Breast epithelium (tissue), 3 donors: ENCODE results near the gene ZNF223.

ENCODE experiments used
- POLR2A ChIP-seq: fragments of 450-650 bp; IDR thresholded peaks from one replicate; pipeline ENCODE4 v1.6.1; 2016; ENCODE audit warnings: antibody characterized with exemption, mild to moderate bottlenecking, moderate library complexity
- TF ChIP-seq, protein P1 (sequence below), 3 donors: fragments of 450-650 bp; IDR thresholded peaks; one replicate each; pipeline ENCODE4 v1.5.1; 2016 to 2017; ENCODE audit warnings: antibody characterized with exemption in 3 of 3, mild to moderate bottlenecking in 3 of 3, moderate library complexity in 3 of 3

DNA sequence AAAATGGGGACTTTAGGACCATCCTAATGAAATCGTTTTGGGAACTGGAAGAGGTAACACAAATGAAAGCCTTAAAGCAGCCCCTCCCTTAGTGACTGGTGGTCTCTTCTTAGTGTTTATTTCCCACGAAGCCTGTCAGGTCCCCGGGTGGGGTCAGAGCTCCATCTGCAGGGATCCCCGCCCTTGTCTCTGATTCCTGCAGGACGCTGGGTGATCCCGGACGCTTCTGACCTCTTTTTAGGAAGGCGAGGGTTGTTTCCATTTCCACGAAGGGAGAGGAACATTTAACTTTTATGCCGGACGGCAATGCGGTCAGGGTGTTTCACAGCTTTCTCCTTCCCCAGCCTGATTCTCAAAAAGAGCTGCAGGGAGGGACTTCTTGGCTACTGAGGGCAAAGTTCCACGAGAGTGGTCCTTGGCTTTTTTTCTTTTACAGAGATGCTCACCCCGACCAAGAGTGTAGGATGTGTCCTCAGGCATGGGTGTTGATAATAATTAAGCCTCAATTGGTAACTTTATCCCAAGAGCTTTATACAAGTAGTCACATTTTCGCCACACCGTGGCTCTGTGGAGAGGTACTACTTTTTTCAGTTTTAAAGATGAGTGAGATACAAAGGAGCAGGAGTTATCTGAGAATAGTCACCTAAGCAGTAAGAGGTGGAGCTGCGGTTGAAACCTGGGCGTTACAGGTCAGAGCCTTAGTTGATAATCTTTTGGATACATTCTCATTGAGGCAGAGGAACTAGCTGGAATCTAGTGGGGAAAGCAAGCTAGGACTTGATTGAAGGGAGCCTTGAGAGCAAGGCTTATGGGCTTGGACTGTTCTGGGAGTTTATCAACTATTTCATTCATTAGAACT, 20.9 kb downstream of the ZNF223 start:
- TF ChIP-seq, protein P1, sequence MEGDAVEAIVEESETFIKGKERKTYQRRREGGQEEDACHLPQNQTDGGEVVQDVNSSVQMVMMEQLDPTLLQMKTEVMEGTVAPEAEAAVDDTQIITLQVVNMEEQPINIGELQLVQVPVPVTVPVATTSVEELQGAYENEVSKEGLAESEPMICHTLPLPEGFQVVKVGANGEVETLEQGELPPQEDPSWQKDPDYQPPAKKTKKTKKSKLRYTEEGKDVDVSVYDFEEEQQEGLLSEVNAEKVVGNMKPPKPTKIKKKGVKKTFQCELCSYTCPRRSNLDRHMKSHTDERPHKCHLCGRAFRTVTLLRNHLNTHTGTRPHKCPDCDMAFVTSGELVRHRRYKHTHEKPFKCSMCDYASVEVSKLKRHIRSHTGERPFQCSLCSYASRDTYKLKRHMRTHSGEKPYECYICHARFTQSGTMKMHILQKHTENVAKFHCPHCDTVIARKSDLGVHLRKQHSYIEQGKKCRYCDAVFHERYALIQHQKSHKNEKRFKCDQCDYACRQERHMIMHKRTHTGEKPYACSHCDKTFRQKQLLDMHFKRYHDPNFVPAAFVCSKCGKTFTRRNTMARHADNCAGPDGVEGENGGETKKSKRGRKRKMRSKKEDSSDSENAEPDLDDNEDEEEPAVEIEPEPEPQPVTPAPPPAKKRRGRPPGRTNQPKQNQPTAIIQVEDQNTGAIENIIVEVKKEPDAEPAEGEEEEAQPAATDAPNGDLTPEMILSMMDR (IDR thresholded peaks at IDR 0.05): no peak
- no peak for TF ChIP-seq POLR2A
